HG03108 (cell line): ENCODE results near the gene XPNPEP3.
"Not testable (repeated sequence)": the region's sequence is repeated elsewhere in the genome, so short reads cannot be mapped to it uniquely, and the experiment has no call there.

ENCODE experiments used
- ATAC-seq: cut with Tn5 transposase; IDR thresholded peaks from one replicate; pipeline ENCODE4 v1.9.1; 2021; ENCODE audit warnings: moderate library complexity; ENCODE audit not compliant: unreplicated experiment

Gene XPNPEP3

GRCh38 chr22:40855979-40856512, 902 bp upstream of the XPNPEP3 start:
- ATAC-seq = peak; percentile 16

- ATAC-seq = no peak
Observed at GRCh38 chr22:40857309-40857855, 434 bp downstream of the XPNPEP3 start.

- no peak for ATAC-seq
Observed at GRCh38 chr22:40862013-40862412, 5.1 kb downstream of the XPNPEP3 start, which contains the start of gene DNAJB7. Gene DNAJB7 (minus strand): TSS chr22:40862113. CDS start chr22:40861994, 119 bp downstream.

- no peak for ATAC-seq
Observed at GRCh38 chr22:40862537-40862936, 5.6 kb downstream of the XPNPEP3 start.

- no peak for ATAC-seq
Observed at GRCh38 chr22:40867109-40867508, 10.2 kb downstream of the XPNPEP3 start.

GRCh38 chr22:40868379-40868778, 11.4 kb downstream of the XPNPEP3 start:
- ATAC-seq = not testable (repeated sequence)

- no peak for ATAC-seq
Observed at GRCh38 chr22:40874016-40874415, 17.1 kb downstream of the XPNPEP3 start.

GRCh38 chr22:40875111-40875510, 18.2 kb downstream of the XPNPEP3 start:
- no peak for ATAC-seq

GRCh38 chr22:40876907-40877306, 20.0 kb downstream of the XPNPEP3 start:
- no peak for ATAC-seq

GRCh38 chr22:40877488-40877887, 20.5 kb downstream of the XPNPEP3 start:
- ATAC-seq = no peak

GRCh38 chr22:40878922-40879321, 22.0 kb downstream of the XPNPEP3 start:
- no peak for ATAC-seq

- no peak for ATAC-seq
Observed at GRCh38 chr22:40889116-40889515, 32.2 kb downstream of the XPNPEP3 start.

- no peak for ATAC-seq
Observed at GRCh38 chr22:40890881-40891280, 33.9 kb downstream of the XPNPEP3 start.

GRCh38 chr22:40894417-40894816, 37.5 kb downstream of the XPNPEP3 start:
- no peak for ATAC-seq

- ATAC-seq = no peak
Observed at GRCh38 chr22:40898850-40899357, 42.0 kb downstream of the XPNPEP3 start.

GRCh38 chr22:40904101-40904500, 47.2 kb downstream of the XPNPEP3 start:
- ATAC-seq = no peak

GRCh38 chr22:40908895-40909294, 51.9 kb downstream of the XPNPEP3 start:
- ATAC-seq = no peak

GRCh38 chr22:40911772-40912171, 54.8 kb downstream of the XPNPEP3 start:
- no peak for ATAC-seq

- ATAC-seq = not testable (repeated sequence)
Observed at GRCh38 chr22:40912987-40913386, 56.0 kb downstream of the XPNPEP3 start.

GRCh38 chr22:40919446-40919845, 62.5 kb downstream of the XPNPEP3 start:
- no peak for ATAC-seq

- ATAC-seq = no peak
Observed at GRCh38 chr22:40920526-40920925, 63.6 kb downstream of the XPNPEP3 start.

- ATAC-seq = no peak
Observed at GRCh38 chr22:40922484-40923303, 65.7 kb downstream of the XPNPEP3 start.
